Spinal cord (tissue), 10 donors: ENCODE data around the gene SEC61A1. TPM values are rescaled to one million over a fixed set of nuclear protein-coding genes. Genes with fewer than 3 reads are reported as not detected.

Source experiments
- DNase-seq, 6 donors: peaks; one replicate each; pipeline versions ENCODE4 v3.0.0 to v3.0.0-alpha.2; 2013 to 2015; ENCODE audit warnings: low spot score in 6 of 6, low read depth in 4 of 6
- H3K27ac ChIP-seq: one replicate; pipeline ENCODE4 v1.5.1; 2013; ENCODE audit warnings: low read depth, low read length, control low read depth
- H3K27me3 ChIP-seq: one replicate; pipeline ENCODE4 v1.6.1; 2013; ENCODE audit warnings: low read length; ENCODE audit not compliant: control insufficient read depth, insufficient read depth
- H3K36me3 ChIP-seq: one replicate; pipeline ENCODE4 v1.6.1; 2013; ENCODE audit warnings: low read length; ENCODE audit not compliant: control insufficient read depth, insufficient read depth
- H3K4me1 ChIP-seq: one replicate; pipeline ENCODE4 v1.6.1; 2013; ENCODE audit warnings: low read length; ENCODE audit not compliant: control insufficient read depth, insufficient read depth
- H3K4me3 ChIP-seq: one replicate; pipeline ENCODE4 v1.5.1; 2013; ENCODE audit warnings: low read depth, low read length, control low read depth
- H3K9me3 ChIP-seq: one replicate; pipeline ENCODE4 v1.6.1; 2013; ENCODE audit warnings: low read length; ENCODE audit not compliant: control insufficient read depth, insufficient read depth
- WGBS: methylation state at CpG from one replicate; pipeline ENCODE4 v1.1.5; 2013; ENCODE audit warnings: missing lambda C conversion rate; ENCODE audit not compliant: insufficient coverage; 5-methylcytosine and 5-hydroxymethylcytosine counted together
- polyA plus RNA-seq, 2 donors: library from polyadenylated mRNA; unstranded; fragments of 120-200 nt; gene quantifications; one replicate each; pipeline ENCODE4 v1.2.1, GENCODE V29; 2013; ENCODE audit not compliant: insufficient read length in 2 of 2
- total RNA-seq, 2 donors: library from RNA; depleted of rRNA in 1 of 2; stranded (reverse); fragments of 120-200 nt in 1 of 2; fragments of >200 nt in 1 of 2; gene quantifications; one replicate each; pipeline versions ENCODE4 v1.2.3 to v1.2.4, GENCODE V29; 2013 to 2014
- donor health status: healthy.

Gene SEC61A1
- total and polyA plus RNA-seq, 4 donors = 119 to 177 (median 150) TPM

DNA sequence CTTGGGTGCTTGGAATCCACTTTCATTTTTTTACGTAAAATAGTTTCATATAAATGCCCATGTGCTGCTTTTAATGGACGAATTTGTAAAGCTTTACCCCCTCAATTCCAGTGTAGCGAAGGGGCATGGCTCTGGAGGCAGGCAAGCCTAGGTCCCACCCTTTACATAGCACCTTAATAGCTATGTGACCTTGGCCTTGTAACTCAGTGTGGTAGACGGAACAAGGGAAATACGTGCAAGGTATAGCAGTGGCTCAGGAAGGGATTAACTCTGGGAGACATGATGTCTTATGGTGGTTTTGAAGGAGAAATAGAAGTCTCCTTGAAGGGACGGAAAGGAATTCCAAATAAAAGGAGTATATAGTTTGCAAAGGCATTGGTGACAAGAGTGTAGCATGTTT is 1.4 kb downstream of the SEC61A1 start:
- no peaks in the 10 kb centered on the region for H3K27me3 ChIP-seq
- peaks cover 16% of the 10 kb centered on the region for H3K36me3 ChIP-seq
- no peak for DNase-seq
- 74% methylated on average over 5 of the region's 6 CpGs for WGBS
- H3K4me1 ChIP-seq = peaks cover 11% of the 10 kb centered on the region
- H3K27ac ChIP-seq = no peak overlapping the region
- no peaks in the 10 kb centered on the region for H3K9me3 ChIP-seq
- H3K4me3 ChIP-seq = peak overlapping the region; percentile 84

DNA sequence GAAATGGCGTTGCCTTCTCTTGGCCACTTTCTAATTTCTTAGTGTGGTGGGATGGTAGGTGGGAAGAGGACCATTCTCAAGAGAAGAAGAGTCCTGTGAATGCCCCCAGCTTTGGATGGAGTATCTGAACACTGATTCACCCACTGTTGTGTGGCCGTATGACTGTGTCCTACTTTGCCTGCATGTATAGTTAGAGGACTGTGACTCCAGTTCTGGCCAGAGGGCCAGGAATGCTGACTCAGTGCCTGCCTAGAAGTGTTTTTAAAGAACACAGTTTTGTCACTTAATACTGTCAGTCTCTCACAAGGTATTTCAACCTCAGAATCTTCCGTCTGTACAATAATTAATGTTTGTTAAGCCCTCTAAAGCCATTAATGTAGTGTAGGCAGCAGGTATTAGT is 2.1 kb downstream of the SEC61A1 start:
- WGBS = 67% methylated on average over 1 of the region's 3 CpGs
- peaks cover 11% of the 10 kb centered on the region for H3K4me1 ChIP-seq
- no peak for DNase-seq
- no peaks in the 10 kb centered on the region for H3K9me3 ChIP-seq
- no peaks in the 10 kb centered on the region for H3K27me3 ChIP-seq
- no peak overlapping the region for H3K27ac ChIP-seq
- H3K36me3 ChIP-seq = peaks cover 22% of the 10 kb centered on the region
- H3K4me3 ChIP-seq = no peak overlapping the region

DNA sequence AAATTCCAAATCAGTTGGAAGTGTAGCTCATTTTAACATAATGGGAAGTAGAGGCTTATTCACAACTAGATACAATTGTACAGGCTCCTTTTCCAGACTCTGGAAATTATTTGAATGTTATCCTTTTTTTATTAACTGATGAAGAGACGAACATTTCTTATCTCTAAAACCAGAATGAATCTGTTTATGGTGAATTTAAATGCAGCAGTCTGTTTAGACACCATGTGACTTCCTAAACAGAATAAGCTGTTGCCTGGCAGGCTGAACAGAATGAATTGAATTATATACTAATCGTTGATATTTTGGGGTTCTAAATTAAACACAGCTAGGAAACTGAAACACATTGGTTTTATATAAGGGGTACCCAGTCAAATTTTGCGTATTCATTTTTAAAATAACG is 4.0 kb downstream of the SEC61A1 start:
- Histone ChIP-seq H3K4me1 (peaks cover 10% of the 10 kb centered on the region), H3K36me3 (peaks cover 35% of the 10 kb centered on the region), H3K4me3 (no peak overlapping the region), H3K27ac (no peak overlapping the region), H3K27me3 (no peaks in the 10 kb centered on the region), H3K9me3 (no peaks in the 10 kb centered on the region)
- WGBS = 93% methylated on average over 2 of the region's 4 CpGs
- no peak for DNase-seq

- no peaks in the 10 kb centered on the region for H3K27me3 ChIP-seq
- no peak for DNase-seq
- H3K4me3 ChIP-seq = no peak overlapping the region
- WGBS = 89% methylated on average over 6 of the region's 11 CpGs
- no peaks in the 10 kb centered on the region for H3K4me1 ChIP-seq
- H3K9me3 ChIP-seq = no peaks in the 10 kb centered on the region
- H3K36me3 ChIP-seq = peaks cover 75% of the 10 kb centered on the region
- no peak overlapping the region for H3K27ac ChIP-seq
Measured at GRCh38 chr3:128060473-128061381, 8.5 kb downstream of the SEC61A1 start.

GRCh38 chr3:128062033-128062745 is 10.0 kb downstream of the SEC61A1 start:
- H3K9me3 ChIP-seq = no peaks in the 10 kb centered on the region
- H3K27ac ChIP-seq = no peak overlapping the region
- no peaks in the 10 kb centered on the region for H3K27me3 ChIP-seq
- WGBS = 66% methylated on average over 6 of the region's 8 CpGs
- peaks cover 85% of the 10 kb centered on the region for H3K36me3 ChIP-seq
- no peak overlapping the region for H3K4me3 ChIP-seq
- DNase-seq = no peak
- no peaks in the 10 kb centered on the region for H3K4me1 ChIP-seq

DNA sequence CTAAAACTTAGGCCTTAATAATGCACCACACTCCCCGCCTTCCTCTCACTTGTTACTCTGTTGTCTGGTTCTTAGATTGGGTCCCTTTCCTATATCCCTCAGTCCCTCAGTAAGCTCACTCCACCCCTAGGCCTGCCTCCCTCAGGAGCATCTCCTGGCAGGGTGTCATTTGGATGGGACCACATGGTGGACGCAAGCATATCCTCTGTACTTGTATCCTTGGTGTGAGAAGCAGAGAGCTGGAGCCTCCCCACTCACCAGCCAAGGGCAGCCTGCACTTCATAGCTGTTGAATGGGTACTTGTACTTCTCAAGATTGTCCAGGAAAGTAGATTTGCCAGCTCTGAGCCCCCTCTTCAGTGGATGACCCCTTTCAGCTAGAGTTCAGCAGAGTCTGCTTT is 11.6 kb downstream of the SEC61A1 start:
- no peak overlapping the region for H3K27ac ChIP-seq
- H3K4me3 ChIP-seq = no peak overlapping the region
- peaks cover 87% of the 10 kb centered on the region for H3K36me3 ChIP-seq
- no CpG with 5 or more reads among the region's 2 CpGs for WGBS
- no peaks in the 10 kb centered on the region for H3K4me1 ChIP-seq
- no peaks in the 10 kb centered on the region for H3K9me3 ChIP-seq
- no peaks in the 10 kb centered on the region for H3K27me3 ChIP-seq
- DNase-seq = no peak

GRCh38 chr3:128064962-128065361 is 12.7 kb downstream of the SEC61A1 start:
- Histone ChIP-seq H3K4me3 (no peak overlapping the region), H3K27ac (no peak overlapping the region), H3K36me3 (peaks cover 90% of the 10 kb centered on the region), H3K9me3 (no peaks in the 10 kb centered on the region), H3K27me3 (no peaks in the 10 kb centered on the region), H3K4me1 (no peaks in the 10 kb centered on the region)
- no peak for DNase-seq
- 98% methylated on average over 5 of the region's 6 CpGs for WGBS

DNA sequence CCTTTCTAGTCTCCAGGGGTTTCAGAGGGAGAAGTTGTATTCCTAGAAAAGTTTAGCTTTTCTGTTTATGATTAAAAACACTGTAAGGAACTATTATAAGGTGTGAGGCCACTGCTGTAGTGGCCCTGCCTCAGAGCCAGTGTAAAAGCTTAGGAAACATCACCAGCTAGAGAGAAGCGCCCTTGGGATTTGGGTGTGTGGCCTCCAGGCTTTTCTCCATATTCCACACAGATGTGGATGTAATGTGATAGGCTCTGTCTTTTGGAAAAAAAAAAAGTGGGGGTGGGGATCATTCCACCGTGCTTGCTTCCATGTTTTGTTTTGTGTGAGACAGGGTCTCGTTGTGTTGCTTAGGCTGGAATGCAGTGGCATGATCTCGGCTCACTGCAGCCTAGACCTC is 13.9 kb downstream of the SEC61A1 start:
- Histone ChIP-seq H3K27ac (no peak overlapping the region), H3K9me3 (no peaks in the 10 kb centered on the region), H3K36me3 (peaks cover 91% of the 10 kb centered on the region), H3K4me3 (no peak overlapping the region), H3K27me3 (no peaks in the 10 kb centered on the region), H3K4me1 (no peaks in the 10 kb centered on the region)
- WGBS = 88% methylated on average over 3 of the region's 4 CpGs
- no peak for DNase-seq

DNA sequence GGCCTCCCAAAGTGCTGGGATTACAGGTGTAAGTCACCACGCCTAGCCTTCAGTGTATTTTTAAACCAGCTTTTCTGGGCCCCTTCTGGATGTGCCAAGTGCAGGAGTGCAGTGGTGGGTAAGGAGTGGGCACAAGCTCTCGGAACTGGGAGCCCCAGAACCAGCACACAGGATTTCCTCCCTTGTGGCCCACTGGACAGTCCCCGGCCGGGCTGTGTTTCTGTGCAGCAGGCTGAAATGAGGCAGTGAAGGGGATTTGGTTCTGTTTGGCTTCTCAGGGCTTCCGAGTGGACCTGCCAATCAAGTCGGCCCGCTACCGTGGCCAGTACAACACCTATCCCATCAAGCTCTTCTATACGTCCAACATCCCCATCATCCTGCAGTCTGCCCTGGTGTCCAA is 14.4 kb downstream of the SEC61A1 start:
- WGBS = 95% methylated on average over 6 of the region's 9 CpGs
- Histone ChIP-seq H3K27ac (no peak overlapping the region), H3K36me3 (peaks cover 91% of the 10 kb centered on the region), H3K27me3 (no peaks in the 10 kb centered on the region), H3K9me3 (no peaks in the 10 kb centered on the region), H3K4me3 (no peak overlapping the region), H3K4me1 (no peaks in the 10 kb centered on the region)
- no peak for DNase-seq
